ENCODE results near the gene IL1RN.

Gene IL1RN

GRCh38 chr2:113167115-113167932 is 39.9 kb downstream of the IL1RN start:
- peak in 5 of 42 donors; percentile 6 to 36 (median 23) for DNase-seq
- intact Hi-C loops (cut with DNase I), result no loop called here

- intact Hi-C loops (cut with DNase I), result no loop called here
- peak in 1 of 42 donors; percentile 13 for DNase-seq
These were observed 40.6 kb downstream of the IL1RN start for GRCh38 chr2:113167962-113168340.

GRCh38 chr2:113169002-113169530 is 41.7 kb downstream of the IL1RN start:
- intact Hi-C loops (cut with DNase I), result no loop called here
- no peak for DNase-seq

GRCh38 chr2:113169586-113169985 is 42.2 kb downstream of the IL1RN start:
- DNase-seq, result no peak
- intact Hi-C loops (cut with DNase I), result no loop called here

GRCh38 chr2:113171334-113172075 is 44.1 kb downstream of the IL1RN start:
- peak in 2 of 42 donors; percentile 7 to 19 for DNase-seq
- intact Hi-C loops (cut with DNase I), result no loop called here

GRCh38 chr2:113172721-113173541 is 45.5 kb downstream of the IL1RN start:
- intact Hi-C loops (cut with DNase I), result no loop called here
- peak in 1 of 42 donors; percentile 17 for DNase-seq

- intact Hi-C loops (cut with DNase I), result no loop called here
- DNase-seq, result peak in 29 of 42 donors; percentile 18 to 65 (median 39)
These were observed 46.4 kb downstream of the IL1RN start, which contains the start of gene PSD4 for GRCh38 chr2:113173542-113174375. Gene PSD4 (plus strand): TSS chr2:113173971. CDS start chr2:113182457, 8,486 bp downstream.

GRCh38 chr2:113174376-113174750 is 47.0 kb downstream of the IL1RN start:
- peak in 1 of 42 donors; percentile 18 for DNase-seq
- intact Hi-C loops (cut with DNase I), result no loop called here

GRCh38 chr2:113175042-113175628 is 47.7 kb downstream of the IL1RN start:
- peak in 2 of 42 donors; percentile 5 to 25 for DNase-seq
- intact Hi-C loops (cut with DNase I), result no loop called here

- peak in 2 of 42 donors; percentile 2 to 14 for DNase-seq
- intact Hi-C loops (cut with DNase I), result no loop called here
These were observed 48.6 kb downstream of the IL1RN start for GRCh38 chr2:113175736-113176695.

- peak in 1 of 42 donors; percentile 3 for DNase-seq
- intact Hi-C loops (cut with DNase I), result no loop called here
These were observed 49.4 kb downstream of the IL1RN start for GRCh38 chr2:113176696-113177355.

GRCh38 chr2:113178069-113178746 is 50.8 kb downstream of the IL1RN start:
- DNase-seq, result no peak
- intact Hi-C loops (cut with DNase I), result no loop called here

- intact Hi-C loops (cut with DNase I), result no loop called here
- DNase-seq, result no peak
These were observed 51.5 kb downstream of the IL1RN start for GRCh38 chr2:113178891-113179290.

- no peak for DNase-seq
- intact Hi-C loops (cut with DNase I), result no loop called here
These were observed 52.1 kb downstream of the IL1RN start for GRCh38 chr2:113179446-113180045.

Measured in head of caudate nucleus (tissue), 42 donors.